Activated CD4-positive, alpha-beta T cell treated with anti-CD3 and anti-CD28 coated beads, Interleukin-2, amount 50 U/mL, for 4 hours (primary cell): ENCODE measurements around the gene FAM222A.

Source experiments
- DNase-seq, 2 experiments: peaks; one replicate each; pipeline ENCODE4 v3.0.0-alpha.2; 2020

FAM222A gene

GRCh38 chr12:109804820-109805761, 91.5 kb downstream of the FAM222A start:
- peak; percentile 58 to 65 for DNase-seq

- DNase-seq, result no peak
These were observed 94.5 kb downstream of the FAM222A start for GRCh38 chr12:109807954-109808643.

- no peak for DNase-seq
These were observed 95.4 kb downstream of the FAM222A start for GRCh38 chr12:109808876-109809646.

- no peak for DNase-seq
These were observed 97.5 kb downstream of the FAM222A start for GRCh38 chr12:109810954-109811623.

GRCh38 chr12:109811624-109811995, 98.0 kb downstream of the FAM222A start:
- no peak for DNase-seq

- no peak for DNase-seq
These were observed 100.3 kb downstream of the FAM222A start for GRCh38 chr12:109813810-109814416.

GRCh38 chr12:109814600-109815150, 101.0 kb downstream of the FAM222A start:
- no peak for DNase-seq

- DNase-seq, result no peak
These were observed 101.6 kb downstream of the FAM222A start for GRCh38 chr12:109815225-109815624.

GRCh38 chr12:109815757-109816617, 102.4 kb downstream of the FAM222A start:
- no peak for DNase-seq

GRCh38 chr12:109816870-109817269, 103.2 kb downstream of the FAM222A start:
- DNase-seq, result no peak

GRCh38 chr12:109817627-109818231, 104.1 kb downstream of the FAM222A start:
- no peak for DNase-seq

GRCh38 chr12:109818253-109818652, 104.6 kb downstream of the FAM222A start:
- DNase-seq, result no peak

- DNase-seq, result no peak
These were observed 105.4 kb downstream of the FAM222A start for GRCh38 chr12:109818905-109819500.
